Fibroblast of skin of scalp (primary cell): ENCODE measurements around the gene NUDT8. TPM values are rescaled to one million over a fixed set of nuclear protein-coding genes. Genes with fewer than 3 reads are reported as not detected.

Experiments used
- DNase-seq: peaks from one replicate; pipeline ENCODE4 v3.0.0-alpha.2; 2013
- polyA plus RNA-seq, 2 experiments: library from polyadenylated mRNA; unstranded; fragments of 120-200 nt; gene quantifications; one replicate each; pipeline ENCODE4 v1.2.1, GENCODE V29; 2013; ENCODE audit not compliant: insufficient read length in 2 of 2

Gene NUDT8, protein sequence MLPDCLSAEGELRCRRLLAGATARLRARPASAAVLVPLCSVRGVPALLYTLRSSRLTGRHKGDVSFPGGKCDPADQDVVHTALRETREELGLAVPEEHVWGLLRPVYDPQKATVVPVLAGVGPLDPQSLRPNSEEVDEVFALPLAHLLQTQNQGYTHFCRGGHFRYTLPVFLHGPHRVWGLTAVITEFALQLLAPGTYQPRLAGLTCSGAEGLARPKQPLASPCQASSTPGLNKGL
- polyA plus RNA-seq (2013, experiment 1 of 2; ENCODE audit: insufficient read length), result 5.7 TPM
- polyA plus RNA-seq (2013, experiment 2 of 2; ENCODE audit: insufficient read length), result 3.9 TPM

GRCh38 chr11:67629386-67630227, at the start of gene NUDT8:
Gene NUDT8, minus strand, starts transcription at chr11:67629937. Its CDS starts 26 bp downstream, at chr11:67629911.
- peak; percentile 78 for DNase-seq

- no peak for DNase-seq
Observed at GRCh38 chr11:67675058-67675747, 45.5 kb upstream of the NUDT8 start.

DNA sequence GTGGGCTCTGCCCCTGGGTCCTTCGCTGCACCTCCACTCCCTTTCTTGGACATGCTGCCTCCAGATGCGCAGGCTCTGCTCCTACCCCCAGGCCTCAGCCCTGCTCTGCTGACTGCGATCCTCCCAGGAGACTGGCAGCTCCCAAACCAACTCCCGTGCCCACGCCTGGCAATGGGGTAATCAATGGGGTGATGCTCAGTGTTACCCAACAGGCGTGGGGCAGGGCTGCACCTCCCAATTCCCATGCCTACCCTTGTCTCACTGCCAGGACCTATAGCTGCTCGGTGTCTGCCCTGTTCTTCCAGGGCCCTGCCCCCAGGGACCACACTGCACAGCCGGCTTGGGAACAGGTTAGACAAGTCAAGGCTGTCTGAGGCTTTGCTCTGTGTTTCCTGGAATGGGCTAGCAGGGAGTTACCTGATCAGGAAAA, 44.7 kb upstream of the NUDT8 start, which contains the start of gene ALDH3B2:
ALDH3B2 (minus strand) TSS at position 182 of the 430 bp plus-strand sequence. CDS start 7,688 bp downstream, outside the sequence.
- no peak for DNase-seq

DNA sequence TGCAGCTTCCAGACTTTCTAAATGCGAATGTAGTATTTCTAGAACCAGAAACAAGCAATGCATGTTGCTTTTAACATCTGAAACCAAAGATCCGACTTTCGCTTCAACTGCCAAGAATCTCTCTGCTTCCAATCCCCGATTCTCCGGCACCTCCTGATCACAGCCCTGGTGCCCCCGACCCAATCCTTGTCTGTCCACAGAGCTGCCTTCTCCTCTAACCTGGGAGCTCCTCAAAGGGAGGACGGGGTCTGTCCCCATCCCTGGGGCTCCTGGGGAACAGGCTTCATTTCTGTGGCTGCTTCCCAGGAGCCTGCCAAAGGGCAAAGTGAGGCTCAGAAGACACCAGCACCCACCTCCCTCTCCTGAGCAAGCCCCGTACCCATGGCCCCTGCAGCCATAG, 44.2 kb upstream of the NUDT8 start:
- DNase-seq, result no peak

GRCh38 chr11:67673358-67673757, 43.6 kb upstream of the NUDT8 start:
- no peak for DNase-seq

DNA sequence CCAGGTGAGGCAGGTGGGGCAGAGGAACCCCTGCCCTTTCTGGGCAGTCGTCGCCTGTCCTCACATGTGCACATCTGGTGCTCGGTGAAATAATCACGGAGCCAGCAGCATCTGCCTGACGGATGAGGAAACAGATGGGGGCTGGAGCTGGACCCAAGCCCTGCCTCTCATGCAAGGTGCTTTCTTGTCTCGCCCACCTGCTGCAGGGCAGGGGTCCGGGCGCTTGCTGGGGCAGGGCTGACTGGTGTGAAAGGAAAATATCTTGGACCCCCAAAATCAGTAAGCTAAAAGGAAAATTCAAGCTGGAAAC, 41.4 kb upstream of the NUDT8 start:
- no peak for DNase-seq

GRCh38 chr11:67670316-67671210, 40.8 kb upstream of the NUDT8 start:
- DNase-seq, result no peak

- no peak for DNase-seq
Observed at GRCh38 chr11:67668192-67668551, 38.4 kb upstream of the NUDT8 start.

- no peak for DNase-seq
Observed at GRCh38 chr11:67667490-67668191, 37.9 kb upstream of the NUDT8 start.

DNA sequence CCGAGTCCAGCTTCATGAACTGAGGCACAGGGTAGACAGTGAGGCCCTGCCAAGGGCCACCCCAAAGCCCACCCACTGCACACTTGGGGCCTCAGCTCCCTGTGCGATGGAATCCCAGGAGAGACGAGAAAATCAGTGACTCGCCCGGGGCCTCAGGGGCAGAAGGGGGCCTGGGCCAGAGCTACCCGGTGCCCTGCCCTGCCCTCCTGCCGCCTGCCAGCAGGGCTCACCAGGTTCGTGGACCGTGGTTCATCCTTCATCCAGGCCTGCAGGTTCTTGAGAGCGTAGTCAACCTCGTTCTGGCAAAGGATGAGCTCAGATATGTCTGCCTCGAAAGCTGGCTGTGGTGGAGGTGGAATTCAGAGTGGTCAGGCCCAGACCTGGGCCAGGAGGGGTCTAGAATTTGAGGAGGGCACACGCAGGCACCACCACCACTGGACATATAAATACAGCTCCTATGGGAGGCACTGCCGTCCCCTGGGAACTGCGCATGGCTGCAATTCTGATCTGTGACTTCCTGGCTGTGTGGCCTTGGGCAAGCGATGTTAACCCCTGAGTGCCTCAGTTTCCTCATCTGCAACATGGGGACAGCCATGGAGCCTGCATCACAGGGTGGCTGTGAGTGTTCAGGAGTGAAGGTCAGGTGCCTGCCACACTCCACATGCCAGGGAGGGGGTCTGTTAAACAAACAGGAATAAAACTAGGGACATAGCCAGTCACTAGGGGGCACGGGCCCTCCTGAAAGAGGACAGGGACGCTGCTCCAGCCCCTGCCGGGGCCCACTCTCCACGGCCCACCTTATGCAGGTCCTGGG, 37.1 kb upstream of the NUDT8 start:
- no peak for DNase-seq

DNA sequence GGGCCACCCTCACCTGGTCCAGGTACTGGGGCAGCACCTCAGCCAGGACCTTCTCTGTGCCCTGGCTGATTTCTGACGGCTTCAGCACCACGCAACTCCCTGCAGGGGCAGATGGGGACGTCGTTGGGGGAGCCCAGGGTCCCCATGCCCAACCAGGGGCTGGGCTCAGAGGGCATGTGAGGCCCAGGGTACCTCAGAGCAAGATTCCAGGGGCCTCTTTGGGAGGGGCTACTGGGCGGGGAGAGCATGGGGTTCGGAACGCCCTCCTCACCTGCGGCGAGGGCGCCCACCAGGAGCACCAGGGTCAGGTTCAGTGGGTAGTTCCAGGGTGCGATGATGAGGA, 36.5 kb upstream of the NUDT8 start:
- DNase-seq, result no peak

DNA sequence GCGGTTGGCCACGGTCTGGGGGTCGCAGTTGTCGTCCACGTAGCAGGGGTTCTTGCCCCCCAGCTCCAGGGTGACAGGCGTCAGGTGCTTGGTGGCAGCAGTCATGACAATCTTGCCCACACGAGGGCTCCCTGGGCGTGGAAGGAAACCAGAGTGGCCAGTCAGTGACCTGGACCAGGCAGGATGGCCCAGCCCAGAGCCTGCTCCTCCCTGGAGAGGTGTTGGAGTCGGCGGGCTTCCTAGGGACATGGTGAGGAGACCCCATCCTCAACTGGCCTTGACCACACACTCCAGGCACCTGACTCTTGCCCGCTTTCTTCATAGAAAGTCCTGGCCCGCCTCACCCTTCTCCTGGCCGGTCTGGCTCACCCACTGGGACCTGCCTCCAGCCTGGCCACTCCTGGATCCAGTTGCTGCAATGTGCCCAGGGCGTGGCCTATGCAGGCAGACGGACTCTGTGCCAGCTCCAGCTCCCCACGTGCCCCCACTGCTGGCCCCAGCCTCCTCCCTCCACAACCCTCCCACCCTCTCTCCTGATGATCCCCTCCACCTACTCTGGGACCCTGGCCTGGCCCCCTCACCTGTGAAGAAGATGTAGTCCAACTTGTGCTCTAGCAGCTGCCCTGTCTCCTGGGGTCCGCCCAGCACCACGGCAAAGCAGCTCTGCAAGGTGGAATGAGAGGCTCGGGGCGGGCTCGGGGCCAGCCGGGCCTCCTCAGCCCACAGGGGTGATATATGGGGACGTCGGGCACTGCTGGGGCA, 36.0 kb upstream of the NUDT8 start:
- no peak for DNase-seq

- no peak for DNase-seq
Observed at GRCh38 chr11:67664696-67665540, 35.2 kb upstream of the NUDT8 start.

- DNase-seq, result no peak
Observed at GRCh38 chr11:67664213-67664585, 34.5 kb upstream of the NUDT8 start.

DNA sequence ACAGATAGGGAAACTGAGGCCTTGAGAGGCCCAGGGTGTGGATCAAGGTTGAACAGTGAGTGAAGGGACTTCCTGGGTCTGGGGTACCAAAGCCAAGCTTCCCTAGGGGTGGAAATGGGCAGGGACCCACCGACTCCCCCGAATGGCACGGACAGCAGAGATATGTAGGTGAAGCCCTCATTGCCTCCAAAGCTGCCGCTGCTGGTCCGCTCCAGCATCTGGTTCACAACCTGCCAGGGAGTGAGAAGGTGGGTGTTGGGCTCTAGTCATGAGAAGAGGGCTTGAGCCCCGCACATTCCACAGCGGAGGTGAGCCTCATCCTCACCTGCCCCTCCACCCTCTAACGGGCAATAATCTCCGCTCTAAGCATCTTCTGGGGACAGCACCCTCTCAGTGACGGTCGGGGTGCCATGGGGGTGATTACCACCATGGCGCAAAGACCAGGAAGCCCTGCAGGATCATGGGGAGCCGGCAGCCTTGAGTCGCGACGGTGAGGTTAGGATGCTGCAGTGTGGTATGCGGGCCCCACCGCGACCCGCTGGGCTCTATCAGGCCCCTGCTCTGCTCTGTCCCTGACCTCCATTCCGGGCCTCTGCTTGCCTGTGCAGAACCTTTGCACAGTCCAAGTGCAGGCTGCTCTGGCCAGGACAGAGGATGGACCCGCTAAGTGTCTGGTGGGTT, 33.9 kb upstream of the NUDT8 start:
- DNase-seq, result no peak

DNA sequence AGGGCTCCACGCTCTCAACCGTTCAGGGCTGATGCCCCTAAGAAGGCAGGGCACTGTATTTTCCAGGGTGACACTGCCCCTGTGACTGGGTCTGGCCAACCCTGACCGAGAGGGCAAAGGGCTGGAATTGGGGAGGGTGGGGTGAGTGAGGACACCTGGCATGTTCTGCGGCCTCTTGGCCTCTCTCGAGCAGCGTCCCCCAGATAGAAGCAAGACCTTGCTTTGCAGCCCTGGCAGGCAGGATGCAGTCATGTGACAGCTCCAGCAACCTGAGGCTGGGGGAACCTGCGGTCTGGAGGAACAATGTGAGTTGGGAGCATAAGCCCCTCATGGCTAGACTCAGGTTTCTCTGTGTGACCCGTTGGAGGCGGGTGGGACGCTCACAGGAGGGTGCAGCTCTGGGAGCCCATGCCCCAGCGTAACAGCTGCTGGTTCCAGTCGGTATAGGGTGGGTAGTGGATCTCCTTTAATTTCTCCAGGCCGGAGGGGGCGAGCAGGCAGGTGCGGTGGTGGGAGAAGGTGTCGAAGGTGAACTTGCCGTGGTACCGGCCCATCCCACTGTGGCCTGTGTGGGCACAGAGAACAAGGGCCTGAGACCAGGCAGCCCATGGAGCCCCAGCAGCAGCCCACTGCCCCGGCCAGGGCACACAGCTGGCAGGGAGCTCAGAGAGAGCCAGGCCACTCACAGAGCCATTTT, 33.2 kb upstream of the NUDT8 start:
- DNase-seq, result no peak

DNA sequence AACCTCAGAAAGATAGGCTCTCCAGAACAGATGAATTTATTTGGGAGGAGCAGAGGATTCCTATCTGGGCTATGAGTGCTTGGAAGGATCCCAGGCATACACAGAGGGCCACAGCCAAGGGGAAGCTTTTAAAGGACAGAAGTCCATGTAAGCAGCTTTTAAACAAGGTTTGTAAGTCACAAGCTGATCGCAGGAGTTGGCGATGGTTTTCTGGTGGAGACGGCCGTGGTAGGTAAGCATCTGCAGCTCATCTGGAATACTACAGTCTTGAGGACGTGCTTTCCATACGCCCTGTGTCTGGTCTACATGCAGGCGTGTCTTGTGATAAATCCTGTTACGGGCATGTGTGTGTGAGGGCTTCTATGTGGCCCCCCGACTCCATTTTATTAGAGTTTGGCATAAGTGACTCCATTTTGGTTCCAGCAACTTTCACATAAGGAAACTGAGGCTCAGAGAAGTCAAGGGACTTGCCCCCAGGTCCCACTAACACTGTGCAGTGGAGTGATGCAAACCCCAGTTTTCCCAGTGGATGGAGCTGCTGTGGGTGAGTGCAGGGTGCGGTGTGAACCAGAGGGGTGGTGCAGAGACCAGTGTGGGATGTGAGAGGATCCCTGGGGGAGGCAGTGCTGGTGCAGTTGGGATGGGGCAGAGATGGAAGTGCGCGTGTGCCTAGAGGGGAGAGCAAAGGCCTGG, 32.6 kb upstream of the NUDT8 start:
- DNase-seq, result no peak
